NT2/D1 (cell line): ENCODE results near the gene USP2.

Experiments
- SUZ12 ChIP-seq: IDR thresholded peaks from 2 replicates; pipeline ENCODE4 v1.6.1; 2011; ENCODE audit not compliant: insufficient read length, insufficient read depth; ENCODE audit errors: extremely low read depth
- YY1 ChIP-seq: IDR thresholded peaks from 2 replicates; pipeline ENCODE4 v1.6.1; 2011; ENCODE audit not compliant: insufficient read length, insufficient read depth
- ZNF274 ChIP-seq: IDR thresholded peaks from 2 replicates; pipeline ENCODE4 v1.6.1; 2011; ENCODE audit warnings: mild to moderate bottlenecking, low read depth, low read length

- TF ChIP-seq ZNF274: no peak
- no peak for TF ChIP-seq SUZ12
- no peak for TF ChIP-seq YY1
Measured at GRCh38 chr11:119324189-119324588, 57.3 kb downstream of the USP2 start.
